ENCODE data around the gene RTRAF.

Gene RTRAF

GRCh38 chr14:51989293-51990234 is at the start of gene RTRAF:
Gene RTRAF (plus strand): TSS chr14:51989546. CDS start chr14:51989640, 94 bp downstream.
- DNase-seq (ENCODE audit: low read depth in 3 of 3) = peak; percentile 83 to 89 (median 86)

GRCh38 chr14:51939755-51940301 is 49.5 kb upstream of the RTRAF start:
- no peak for DNase-seq (ENCODE audit: low read depth in 3 of 3)

DNA sequence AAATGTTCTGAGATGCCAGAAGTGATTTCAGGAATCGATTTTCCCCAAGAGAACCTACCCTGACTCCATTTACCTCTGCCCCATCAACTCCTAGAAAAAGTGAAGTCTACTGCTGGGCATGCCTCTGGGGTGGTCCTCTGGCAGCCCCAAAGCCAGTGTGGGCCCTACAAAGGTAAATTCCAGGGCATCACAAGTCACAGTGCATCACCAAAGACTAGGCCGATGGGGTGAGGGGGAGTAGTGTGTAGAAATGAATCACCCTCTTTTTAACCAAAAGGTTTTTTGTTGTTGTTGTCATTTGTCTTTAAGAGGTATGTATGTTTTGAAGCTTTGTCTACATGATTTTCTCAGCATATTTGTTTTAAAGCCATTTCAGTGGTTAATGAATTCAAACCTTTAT is 46.4 kb upstream of the RTRAF start:
- DNase-seq (ENCODE audit: low read depth in 3 of 3) = no peak

DNA sequence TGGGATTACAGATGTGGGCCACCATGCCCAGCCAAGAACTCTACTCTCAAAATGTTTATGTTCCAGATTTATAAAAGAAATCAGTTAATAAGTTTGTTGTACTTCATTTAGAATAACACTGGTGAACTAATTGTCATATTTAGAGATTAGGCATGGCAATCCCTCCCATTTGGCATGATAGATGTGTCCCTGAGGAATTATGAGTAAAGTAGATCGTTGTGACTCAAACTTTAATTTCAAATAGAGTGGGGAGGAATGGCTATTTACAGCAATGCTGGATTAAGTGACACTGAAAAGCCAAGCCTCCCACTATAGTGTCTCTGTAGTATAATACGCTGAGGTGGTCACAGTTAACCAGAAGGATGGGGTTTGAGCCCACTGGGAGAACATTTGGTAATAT is 39.3 kb upstream of the RTRAF start:
- no peak for DNase-seq (ENCODE audit: low read depth in 3 of 3)

- no peak for DNase-seq (ENCODE audit: low read depth in 3 of 3)
These were observed 37.7 kb upstream of the RTRAF start for GRCh38 chr14:51951656-51952055.

DNA sequence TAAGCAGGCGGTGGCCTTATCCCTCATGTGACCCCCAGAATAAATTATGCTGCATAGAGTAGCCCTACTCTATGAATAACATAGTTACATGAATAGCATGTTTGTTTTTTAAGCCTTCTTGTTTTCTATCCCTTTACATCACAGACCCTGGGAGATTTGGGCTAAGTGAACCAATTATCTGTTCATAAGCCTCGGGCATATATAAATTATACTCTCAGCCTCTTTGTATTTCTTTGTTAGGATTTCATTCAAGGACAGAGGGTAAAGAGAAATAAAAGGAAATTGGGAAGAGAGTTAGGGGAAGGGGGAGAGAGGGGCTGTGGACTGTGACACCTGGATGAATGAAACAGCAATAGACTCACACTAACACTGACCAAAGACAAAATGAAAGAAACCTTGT is 35.3 kb upstream of the RTRAF start:
- DNase-seq (ENCODE audit: low read depth in 3 of 3) = no peak

DNA sequence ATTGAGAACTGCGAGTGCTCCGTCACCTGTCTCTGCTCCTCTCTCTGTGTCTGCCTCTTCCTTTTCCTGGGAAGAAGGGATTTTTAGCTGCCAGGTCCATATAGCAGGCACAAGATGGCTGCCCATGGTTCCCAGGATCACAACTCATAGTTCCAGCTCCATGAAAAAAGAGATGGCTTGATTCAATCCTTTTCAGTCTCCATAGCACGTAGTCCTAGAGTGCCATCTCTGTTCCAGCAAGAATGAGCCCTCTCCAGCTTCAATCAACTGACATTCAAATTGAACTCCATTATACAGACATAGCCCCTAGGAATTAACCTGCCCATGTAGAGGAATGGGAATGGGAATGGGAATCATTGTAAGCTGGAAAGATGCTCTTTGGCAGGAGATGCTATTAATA is 34.7 kb upstream of the RTRAF start:
- no peak for DNase-seq (ENCODE audit: low read depth in 3 of 3)

DNA sequence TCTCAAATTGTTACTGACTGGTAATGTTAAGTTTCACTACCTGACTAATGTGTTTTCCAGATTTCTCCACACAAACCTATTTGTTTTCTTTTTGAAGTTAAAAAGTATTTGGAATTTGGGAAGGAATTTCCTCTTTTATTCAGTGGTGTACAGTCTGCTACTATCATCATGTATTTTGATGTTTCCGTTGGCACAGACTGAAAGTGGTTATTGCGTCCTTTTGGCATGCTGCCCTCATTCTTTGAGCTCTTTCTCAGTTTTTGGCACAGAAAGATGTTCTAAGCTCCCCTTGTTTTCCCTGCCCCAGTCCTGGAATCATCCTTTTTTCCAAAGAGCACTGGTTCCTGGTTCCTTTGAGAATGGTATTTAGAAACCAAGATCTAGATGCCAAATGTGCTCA is 31.4 kb upstream of the RTRAF start:
- no peak for DNase-seq (ENCODE audit: low read depth in 3 of 3)

- no peak for DNase-seq (ENCODE audit: low read depth in 3 of 3)
These were observed 29.4 kb upstream of the RTRAF start for GRCh38 chr14:51959928-51960327.

DNA sequence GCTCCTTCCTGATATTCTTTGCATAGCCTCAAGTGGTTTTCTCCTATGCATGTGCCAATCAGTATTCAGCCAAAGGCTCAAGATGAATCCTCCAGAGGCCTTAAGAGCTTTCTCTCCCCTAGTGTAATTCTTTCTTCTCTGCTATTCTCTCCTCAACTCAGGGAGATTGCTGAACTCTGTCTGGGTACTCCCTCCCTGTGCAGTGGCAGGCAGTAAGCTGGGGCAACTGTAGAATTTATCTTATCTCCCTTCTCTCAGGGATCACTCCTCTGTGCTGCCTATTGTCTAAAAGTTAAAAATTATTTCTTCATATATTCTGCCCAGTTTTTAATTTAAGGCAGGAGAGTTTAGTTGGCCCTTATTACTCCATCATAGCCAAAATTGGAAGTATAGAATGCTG is 28.5 kb upstream of the RTRAF start:
- no peak for DNase-seq (ENCODE audit: low read depth in 3 of 3)

DNA sequence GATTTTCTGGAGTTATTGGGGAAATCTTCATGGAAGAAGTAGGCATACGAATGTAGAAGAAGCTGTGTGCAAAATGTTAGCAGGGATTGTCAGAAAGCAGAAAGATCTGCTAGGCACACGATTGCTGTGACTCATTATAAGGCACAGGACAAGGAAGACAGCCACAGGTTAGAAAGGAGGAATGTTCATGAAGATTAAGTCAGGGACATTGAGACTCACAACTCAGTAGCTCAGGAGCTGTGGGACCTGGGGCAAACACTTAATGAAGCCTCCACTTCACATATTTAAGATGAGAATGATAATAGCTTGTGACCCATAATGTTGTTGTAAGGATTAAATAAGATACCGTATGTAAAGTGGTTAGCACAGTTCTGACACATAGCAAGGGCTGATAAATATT is 26.6 kb upstream of the RTRAF start:
- DNase-seq (ENCODE audit: low read depth in 3 of 3) = no peak

DNA sequence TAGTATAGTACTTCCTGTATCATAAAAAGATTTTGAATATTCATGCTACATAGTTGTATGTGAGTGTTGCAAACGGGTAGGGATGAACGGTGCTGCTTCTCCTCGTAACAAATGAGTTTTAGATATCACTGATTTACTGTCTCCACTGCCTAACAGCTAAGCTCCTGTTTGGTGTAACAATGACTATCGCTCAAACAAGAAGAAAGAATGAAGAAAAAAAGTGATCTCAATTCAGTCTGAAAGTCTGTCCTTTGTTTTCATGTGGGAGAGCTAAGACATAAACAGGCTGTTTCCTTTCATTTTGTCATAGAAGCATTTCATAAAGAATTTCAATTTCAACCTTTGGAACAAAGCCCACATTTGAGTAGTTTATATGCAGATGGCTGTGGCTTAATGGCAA is 26.1 kb upstream of the RTRAF start:
- no peak for DNase-seq (ENCODE audit: low read depth in 3 of 3)

- no peak for DNase-seq (ENCODE audit: low read depth in 3 of 3)
These were observed 21.8 kb upstream of the RTRAF start for GRCh38 chr14:51967521-51967920.

DNA sequence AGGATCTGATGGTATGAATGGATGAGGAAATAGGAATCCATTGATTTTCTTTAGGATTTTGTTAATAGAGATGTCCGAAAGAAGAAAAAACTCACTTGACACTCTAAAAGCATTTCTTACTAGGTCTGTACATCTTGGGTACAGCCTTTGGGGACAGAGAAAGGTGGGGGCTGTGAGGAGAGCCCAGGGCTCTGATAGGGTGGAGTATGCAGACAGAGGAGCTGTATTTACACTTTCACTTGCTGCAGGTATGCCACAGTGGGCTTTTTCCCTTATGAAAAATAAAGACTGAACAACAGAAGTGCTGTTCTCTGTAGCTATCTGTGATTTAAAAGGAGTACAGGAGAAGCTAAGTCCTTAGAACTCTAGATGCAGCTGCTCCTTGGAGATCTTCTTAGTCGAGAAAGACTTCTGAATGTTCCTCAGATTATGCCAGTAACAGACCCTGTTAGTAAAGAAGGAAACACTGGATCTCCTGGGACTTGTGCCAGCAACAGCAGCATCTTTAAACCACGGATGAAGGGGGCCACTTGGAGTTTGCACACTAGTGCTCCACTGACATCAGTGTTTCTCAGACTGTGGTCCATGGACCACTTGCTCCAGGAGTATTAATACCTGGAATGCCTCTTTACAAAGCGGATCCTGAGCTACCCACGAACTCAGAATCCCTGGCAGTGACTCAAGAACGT is 19.4 kb upstream of the RTRAF start:
- no peak for DNase-seq (ENCODE audit: low read depth in 3 of 3)

GRCh38 chr14:51972566-51972965 is 16.8 kb upstream of the RTRAF start:
- no peak for DNase-seq (ENCODE audit: low read depth in 3 of 3)

DNA sequence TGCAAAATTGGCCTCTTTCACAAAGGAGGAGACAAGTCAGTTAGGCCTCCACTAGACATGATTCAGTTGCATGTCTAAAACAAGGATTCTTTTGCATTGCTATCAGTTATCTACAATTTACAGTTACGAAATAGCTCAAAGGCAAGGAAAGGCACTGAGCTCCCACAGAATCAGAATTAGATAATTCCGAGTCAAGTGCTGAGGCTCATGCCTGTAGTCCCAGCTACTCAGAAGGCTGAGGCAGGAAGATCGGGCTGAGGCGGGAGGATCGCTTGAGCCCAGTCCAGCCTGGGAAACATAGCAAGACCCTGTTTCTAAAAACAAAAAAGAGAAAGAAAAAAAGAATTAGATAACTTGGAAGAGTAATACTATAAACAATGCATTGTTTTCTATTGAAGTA is 12.3 kb upstream of the RTRAF start:
- no peak for DNase-seq (ENCODE audit: low read depth in 3 of 3)

DNA sequence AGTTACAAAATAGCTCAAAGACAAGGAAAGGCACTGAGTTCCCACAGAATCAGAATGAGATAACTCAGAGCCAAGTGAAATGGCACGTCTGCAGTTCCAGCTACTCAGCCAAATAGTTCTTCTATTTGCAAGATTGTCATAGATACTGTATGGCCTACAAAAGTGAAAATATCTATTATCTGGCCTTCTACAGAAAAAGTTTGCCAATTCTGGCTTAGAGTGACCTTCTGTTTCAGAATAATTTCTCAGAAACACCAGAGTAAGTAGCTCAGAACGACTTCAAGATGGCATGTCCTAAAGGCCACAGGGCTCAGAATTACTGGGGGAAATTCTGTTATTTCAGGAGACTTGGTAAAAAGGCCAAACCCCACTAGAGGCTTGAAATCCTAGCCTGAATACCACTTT is 10.7 kb upstream of the RTRAF start:
- no peak for DNase-seq (ENCODE audit: low read depth in 3 of 3)

- DNase-seq (ENCODE audit: low read depth in 3 of 3) = peak; percentile 60 to 78 (median 69)
These were observed 10.1 kb upstream of the RTRAF start for GRCh38 chr14:51979088-51979709.

- DNase-seq (ENCODE audit: low read depth in 3 of 3) = no peak
These were observed 8.0 kb upstream of the RTRAF start for GRCh38 chr14:51981218-51981854.

DNA sequence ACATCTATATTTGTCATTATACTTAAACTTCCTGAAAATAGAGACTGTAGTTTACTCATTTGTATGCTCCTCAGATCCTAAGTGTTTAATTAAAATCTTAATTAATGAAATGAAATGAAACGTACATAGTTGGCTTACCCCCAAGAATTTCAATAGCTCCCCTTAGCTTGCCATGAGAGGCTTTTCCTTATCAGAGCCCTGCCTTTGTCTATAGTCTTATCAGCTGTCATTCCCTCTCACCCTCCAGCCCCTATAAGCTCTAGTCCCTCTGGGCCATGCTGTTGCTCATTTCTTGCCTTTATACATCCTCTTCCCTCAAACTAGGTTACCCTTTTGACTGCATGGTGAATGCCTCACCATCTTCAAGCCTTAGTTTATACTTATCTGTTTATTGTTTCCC is 1.1 kb upstream of the RTRAF start:
- DNase-seq (ENCODE audit: low read depth in 3 of 3) = no peak

DNA sequence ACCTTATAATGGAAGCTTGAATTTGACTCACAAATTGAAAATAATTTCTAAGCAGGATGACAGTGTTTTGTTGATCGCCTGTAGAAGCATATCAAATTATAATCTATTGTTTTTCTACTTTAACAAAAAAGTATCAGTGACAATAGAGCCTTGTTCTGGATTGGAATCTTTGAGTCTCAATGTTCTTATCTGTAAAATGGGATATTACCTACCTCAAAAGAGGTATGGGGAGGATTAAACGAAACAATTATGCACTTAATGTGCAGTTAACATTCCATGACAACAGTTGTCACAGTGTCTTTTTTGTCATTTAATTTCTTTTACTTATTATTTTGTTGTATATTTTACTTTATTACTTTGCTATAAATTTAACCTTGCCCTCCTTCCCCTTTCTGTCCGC is 1.1 kb downstream of the RTRAF start:
- DNase-seq (ENCODE audit: low read depth in 3 of 3) = no peak
